Astrocyte of the spinal cord (primary cell): Measurements from ENCODE around the gene UMPS.

Source experiments
- DNase-seq: peaks from one replicate; pipeline ENCODE4 v3.0.0; 2011; ENCODE audit warnings: low read depth, low spot score
- H3K4me3 ChIP-seq: 2 replicates; pipeline ENCODE4 v1.5.1; 2011; ENCODE audit warnings: low read depth, mild to moderate bottlenecking, low read length, moderate library complexity
- in situ Hi-C: cut with HindIII; loops from 2 replicates; pipeline ENCODE4 v1.10.0; 2017; ENCODE audit warnings: low sequenced_read_pairs
- TF ChIP-seq, protein P1 (sequence below): IDR thresholded peaks from 2 replicates; pipeline ENCODE4 v1.5.1; 2012; ENCODE audit warnings: low read depth, mild to moderate bottlenecking, low read length, inconsistent platforms

Gene UMPS

DNA sequence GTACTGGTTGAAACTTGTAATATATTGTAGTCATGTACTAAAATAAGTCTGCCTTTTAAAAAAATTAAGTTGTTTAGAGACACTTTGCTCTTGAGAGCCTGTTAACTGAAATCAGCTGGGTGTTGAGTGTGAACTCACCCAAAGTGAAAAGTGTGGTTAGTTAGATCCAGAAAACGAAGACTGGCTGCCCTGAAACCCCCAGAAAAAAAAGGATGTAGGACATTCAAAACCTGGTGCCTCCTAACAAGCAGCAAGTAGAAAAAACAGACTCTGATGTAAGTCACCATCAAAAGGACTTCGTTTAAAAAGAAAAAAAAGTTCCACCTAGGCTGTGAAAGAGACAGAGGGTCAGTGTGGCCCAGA is 40.8 kb downstream of the UMPS start:
- H3K4me3 ChIP-seq: no peak overlapping the region
- TF ChIP-seq, protein P1, sequence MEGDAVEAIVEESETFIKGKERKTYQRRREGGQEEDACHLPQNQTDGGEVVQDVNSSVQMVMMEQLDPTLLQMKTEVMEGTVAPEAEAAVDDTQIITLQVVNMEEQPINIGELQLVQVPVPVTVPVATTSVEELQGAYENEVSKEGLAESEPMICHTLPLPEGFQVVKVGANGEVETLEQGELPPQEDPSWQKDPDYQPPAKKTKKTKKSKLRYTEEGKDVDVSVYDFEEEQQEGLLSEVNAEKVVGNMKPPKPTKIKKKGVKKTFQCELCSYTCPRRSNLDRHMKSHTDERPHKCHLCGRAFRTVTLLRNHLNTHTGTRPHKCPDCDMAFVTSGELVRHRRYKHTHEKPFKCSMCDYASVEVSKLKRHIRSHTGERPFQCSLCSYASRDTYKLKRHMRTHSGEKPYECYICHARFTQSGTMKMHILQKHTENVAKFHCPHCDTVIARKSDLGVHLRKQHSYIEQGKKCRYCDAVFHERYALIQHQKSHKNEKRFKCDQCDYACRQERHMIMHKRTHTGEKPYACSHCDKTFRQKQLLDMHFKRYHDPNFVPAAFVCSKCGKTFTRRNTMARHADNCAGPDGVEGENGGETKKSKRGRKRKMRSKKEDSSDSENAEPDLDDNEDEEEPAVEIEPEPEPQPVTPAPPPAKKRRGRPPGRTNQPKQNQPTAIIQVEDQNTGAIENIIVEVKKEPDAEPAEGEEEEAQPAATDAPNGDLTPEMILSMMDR: no peak
- in situ Hi-C loops: no loop called here
- no peak for DNase-seq

- DNase-seq: peak; percentile 64
- in situ Hi-C loops: no loop called here
- no peak overlapping the region for H3K4me3 ChIP-seq
- TF ChIP-seq, protein P1: no peak
Observed at GRCh38 chr3:124772081-124772831, 42.0 kb downstream of the UMPS start.

DNA sequence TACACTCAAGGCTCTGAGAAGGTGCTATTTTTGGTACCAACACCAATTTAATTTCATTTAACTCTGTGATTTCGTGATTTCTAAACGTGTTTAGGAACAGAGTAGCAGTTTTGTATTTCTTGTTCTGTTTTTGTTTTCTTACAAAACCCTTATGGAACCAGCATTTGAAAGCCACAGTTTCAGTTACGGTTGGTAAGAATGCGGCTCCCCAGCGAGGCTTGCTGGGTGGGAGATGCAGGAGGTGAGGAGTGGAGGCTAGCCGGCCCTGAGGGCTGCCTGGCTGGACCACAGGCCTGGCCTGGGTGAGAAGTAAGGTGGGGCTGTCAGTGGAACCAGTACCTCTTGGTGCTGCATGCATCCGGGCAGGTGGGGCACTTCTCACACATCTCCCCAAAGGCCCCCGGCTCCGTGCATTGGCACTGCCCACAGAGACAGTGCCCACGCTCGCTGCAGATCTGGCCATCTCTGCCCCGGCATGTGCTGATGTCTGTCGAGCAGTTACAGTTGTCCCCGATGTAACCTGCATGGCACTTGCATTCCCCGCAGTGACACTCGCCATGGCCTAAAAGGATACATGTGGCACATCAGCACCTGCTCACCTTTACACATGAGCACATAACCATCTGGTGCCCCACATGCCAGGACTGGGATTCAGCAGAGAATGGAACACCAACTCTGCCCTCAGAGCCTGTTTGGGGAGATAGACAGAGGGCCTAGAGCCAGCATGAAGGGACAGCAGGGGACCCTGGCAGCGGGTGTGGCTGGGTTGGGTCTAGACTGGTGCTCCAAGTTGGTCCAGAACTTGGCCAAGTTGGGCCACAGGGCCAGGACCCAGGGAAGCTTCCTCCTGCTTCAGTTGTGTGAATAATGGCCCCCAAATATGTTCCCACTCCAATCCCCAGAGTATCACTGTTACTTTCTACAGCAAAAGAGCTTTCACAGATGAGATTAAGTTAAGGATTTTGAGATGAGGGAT is 43.4 kb downstream of the UMPS start:
- in situ Hi-C loops: no loop called here
- TF ChIP-seq, protein P1: no peak
- no peak overlapping the region for H3K4me3 ChIP-seq
- no peak for DNase-seq

GRCh38 chr3:124774327-124774718 is 44.1 kb downstream of the UMPS start:
- DNase-seq: peak; percentile 61
- TF ChIP-seq, protein P1: no peak
- H3K4me3 ChIP-seq: no peak overlapping the region
- in situ Hi-C loops: no loop called here

GRCh38 chr3:124774841-124775402 is 44.7 kb downstream of the UMPS start:
- no peak overlapping the region for H3K4me3 ChIP-seq
- TF ChIP-seq, protein P1: no peak
- no peak for DNase-seq
- in situ Hi-C loops: no loop called here

GRCh38 chr3:124775877-124776276 is 45.6 kb downstream of the UMPS start:
- in situ Hi-C loops: no loop called here
- DNase-seq: no peak
- no peak overlapping the region for H3K4me3 ChIP-seq
- TF ChIP-seq, protein P1: no peak
